Thymus (tissue), 11 donors: ENCODE results near the gene SAPCD2. TPM values are rescaled to one million over a fixed set of nuclear protein-coding genes. Genes with fewer than 3 reads are reported as not detected.

Experiments
- DNase-seq, 9 donors: peaks; one replicate each; pipeline ENCODE4 v3.0.0-alpha.2; 2013; ENCODE audit warnings: low spot score in 9 of 9, low read depth in 6 of 9, missing footprints in 1 of 9
- H3K27ac ChIP-seq, 2 donors: one replicate each; pipeline ENCODE4 v1.5.1; 2013; ENCODE audit warnings: control low read depth in 1 of 2, low read depth in 1 of 2, low read length in 1 of 2, mild to moderate bottlenecking in 1 of 2, moderate library complexity in 1 of 2
- H3K27me3 ChIP-seq, 2 donors: one replicate each; pipeline ENCODE4 v1.5.1; 2013; ENCODE audit warnings: low read length in 1 of 2; ENCODE audit not compliant: control insufficient read depth in 2 of 2, insufficient read depth in 1 of 2
- H3K36me3 ChIP-seq, 2 donors: one replicate each; pipeline ENCODE4 v1.5.1; 2013; ENCODE audit warnings: low read length in 1 of 2, mild to moderate bottlenecking in 1 of 2, moderate library complexity in 1 of 2; ENCODE audit not compliant: control insufficient read depth in 2 of 2, insufficient read depth in 2 of 2
- H3K4me1 ChIP-seq, 2 donors: one replicate each; pipeline ENCODE4 v1.5.1; 2013; ENCODE audit warnings: low read length in 2 of 2; ENCODE audit not compliant: control insufficient read depth in 2 of 2, insufficient read depth in 2 of 2
- H3K4me3 ChIP-seq, 2 donors: one replicate each; pipeline ENCODE4 v1.5.1; 2013; ENCODE audit warnings: low read length in 2 of 2, control low read depth in 1 of 2, mild to moderate bottlenecking in 1 of 2
- H3K9me3 ChIP-seq, 2 donors: one replicate each; pipeline ENCODE4 v1.5.1; 2013; ENCODE audit warnings: low read length in 1 of 2, mild to moderate bottlenecking in 1 of 2; ENCODE audit not compliant: control insufficient read depth in 2 of 2, insufficient read depth in 1 of 2
- WGBS: extraction: QIAGEN DNeasy Blood & Tissue Kit; methylation state at CpG from one replicate; pipeline ENCODE4 v1.1.7; 2013; 5-methylcytosine and 5-hydroxymethylcytosine counted together
- polyA plus RNA-seq: library from polyadenylated mRNA; stranded (reverse); fragments of 200-250 nt; gene quantifications from one replicate; pipeline ENCODE4 v1.2.3, GENCODE V29; 2013
- total RNA-seq: library from RNA; stranded (reverse); fragments of 120-200 nt; gene quantifications from one replicate; pipeline ENCODE4 v1.2.4, GENCODE V29; 2013
- donor health status: healthy.

Gene SAPCD2
- total and polyA plus RNA-seq, 2 donors: 0.87 to 6.3 TPM

GRCh38 chr9:137084526-137084925 lies 14.2 kb upstream of the SAPCD2 start:
- Histone ChIP-seq H3K27me3 (peaks cover 5 to 46% of the 10 kb centered on the region in 2 donors), H3K27ac (no peak overlapping the region), H3K4me1 (peaks cover 15 to 20% of the 10 kb centered on the region in 2 donors)

GRCh38 chr9:137083394-137084004 lies 13.1 kb upstream of the SAPCD2 start:
- Histone ChIP-seq H3K36me3 (no peaks in the 10 kb centered on the region), H3K27ac (no peak overlapping the region), H3K9me3 (no peaks in the 10 kb centered on the region), H3K4me1 (peaks cover 15 to 20% of the 10 kb centered on the region in 2 donors), H3K4me3 (no peak overlapping the region), H3K27me3 (peaks cover 5 to 56% of the 10 kb centered on the region in 2 donors)
- WGBS: 91% methylated on average over 12 of the region's 12 CpGs
- no peak for DNase-seq

More at GRCh38 chr9:137084526-137084925, 14.2 kb upstream of the SAPCD2 start:
- 88% methylated on average over 9 of the region's 9 CpGs for WGBS
- no peaks in the 10 kb centered on the region for H3K36me3 ChIP-seq
- DNase-seq: no peak
- H3K4me3 ChIP-seq: no peak overlapping the region
- no peaks in the 10 kb centered on the region for H3K9me3 ChIP-seq

DNA sequence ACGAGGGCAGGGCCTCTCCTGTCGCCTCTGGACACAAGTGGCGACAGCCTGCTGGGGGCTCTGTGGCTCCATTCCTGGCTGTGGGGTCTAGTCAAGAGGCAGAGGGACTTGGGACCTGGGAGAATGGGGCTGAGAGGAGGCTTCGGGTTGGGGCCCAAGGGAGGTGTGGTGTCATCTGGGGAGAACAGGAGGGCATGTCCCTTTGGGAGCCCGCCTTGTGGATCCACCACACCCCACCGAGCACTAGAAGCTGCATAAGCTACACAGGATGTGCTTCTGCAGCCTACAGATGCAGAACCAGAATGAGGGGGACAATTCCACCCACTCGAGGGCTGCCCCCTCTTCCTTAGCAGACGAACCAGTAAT lies 12.6 kb upstream of the SAPCD2 start:
- Histone ChIP-seq H3K36me3 (no peaks in the 10 kb centered on the region), H3K27ac (no peak overlapping the region), H3K4me1 (peaks cover 18 to 23% of the 10 kb centered on the region in 2 donors)

DNA sequence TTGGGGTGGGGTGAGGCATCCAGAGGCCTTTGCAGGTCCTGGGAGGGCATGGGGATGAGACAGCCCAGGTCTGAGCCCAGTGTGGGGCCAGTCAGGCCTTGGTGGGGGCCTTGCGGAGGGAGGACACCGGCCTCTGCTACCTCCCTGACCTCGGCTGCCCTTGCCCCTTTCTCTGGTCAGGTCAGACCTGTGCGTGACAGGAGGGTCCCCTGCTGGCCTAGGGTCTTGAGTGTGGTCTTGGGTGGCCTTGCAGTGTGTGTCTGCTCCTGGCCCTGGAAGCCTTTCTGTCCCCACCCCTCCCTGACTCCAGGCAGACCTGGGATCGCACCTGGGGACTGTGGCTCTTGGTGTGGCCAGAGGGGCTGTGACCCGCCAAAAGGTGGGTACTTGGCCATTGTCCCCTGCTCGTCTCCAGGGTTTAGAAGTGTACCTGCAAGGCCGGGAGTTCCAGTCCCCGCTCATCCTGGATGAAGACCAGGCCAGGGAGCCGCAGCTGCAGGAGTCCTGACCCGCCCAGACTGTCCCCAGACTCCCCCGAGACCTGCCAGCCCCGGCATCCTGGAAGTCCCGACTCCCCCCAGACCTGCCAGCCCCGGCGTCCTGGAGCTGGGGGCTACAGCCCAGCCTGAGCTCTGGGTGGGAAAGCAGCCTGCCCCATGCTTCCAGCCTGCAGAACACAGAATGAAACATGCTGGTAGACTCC lies 12.0 kb upstream of the SAPCD2 start:
- 96% methylated on average over 16 of the region's 16 CpGs for WGBS
- DNase-seq: no peak
- Histone ChIP-seq H3K4me1 (peaks cover 19 to 21% of the 10 kb centered on the region in 2 donors), H3K27me3 (peaks cover 12 to 67% of the 10 kb centered on the region in 2 donors), H3K27ac (no peak overlapping the region), H3K4me3 (no peak overlapping the region), H3K9me3 (no peaks in the 10 kb centered on the region), H3K36me3 (no peaks in the 10 kb centered on the region)

More for the DNA sequence above, 12.6 kb upstream of the SAPCD2 start:
- H3K27me3 ChIP-seq: peaks cover 10 to 62% of the 10 kb centered on the region in 2 donors
- no peak for DNase-seq
- H3K4me3 ChIP-seq: no peak overlapping the region
- no peaks in the 10 kb centered on the region for H3K9me3 ChIP-seq
- WGBS: 92% methylated on average over 8 of the region's 8 CpGs

- no peaks in the 10 kb centered on the region for H3K9me3 ChIP-seq
- peaks cover 14 to 74% of the 10 kb centered on the region in 2 donors for H3K27me3 ChIP-seq
- WGBS: 92% methylated on average over 24 of the region's 24 CpGs
- DNase-seq: no peak
- no peak overlapping the region for H3K4me3 ChIP-seq
- no peak overlapping the region for H3K27ac ChIP-seq
- peaks cover 9 to 18% of the 10 kb centered on the region in 2 donors for H3K4me1 ChIP-seq
- no peaks in the 10 kb centered on the region for H3K36me3 ChIP-seq
These were observed 10.1 kb upstream of the SAPCD2 start for GRCh38 chr9:137080260-137081122.

- H3K27ac ChIP-seq: no peak overlapping the region
- no peaks in the 10 kb centered on the region for H3K9me3 ChIP-seq
- H3K27me3 ChIP-seq: peaks cover 13 to 76% of the 10 kb centered on the region in 2 donors
- DNase-seq: no peak
- peaks cover 9 to 13% of the 10 kb centered on the region in 2 donors for H3K4me1 ChIP-seq
- H3K4me3 ChIP-seq: no peak overlapping the region
- no peaks in the 10 kb centered on the region for H3K36me3 ChIP-seq
- 97% methylated on average over 13 of the region's 13 CpGs for WGBS
These were observed 9.0 kb upstream of the SAPCD2 start for GRCh38 chr9:137079401-137079787.

GRCh38 chr9:137078701-137079400 lies 8.5 kb upstream of the SAPCD2 start:
- H3K27me3 ChIP-seq: peaks cover 13 to 77% of the 10 kb centered on the region in 2 donors
- no peaks in the 10 kb centered on the region for H3K9me3 ChIP-seq
- H3K36me3 ChIP-seq: no peaks in the 10 kb centered on the region
- no peak overlapping the region for H3K4me3 ChIP-seq
- 90% methylated on average over 51 of the region's 51 CpGs for WGBS
- peaks cover 9 to 13% of the 10 kb centered on the region in 2 donors for H3K4me1 ChIP-seq
- no peak for DNase-seq
- H3K27ac ChIP-seq: no peak overlapping the region

- no peaks in the 10 kb centered on the region for H3K9me3 ChIP-seq
- H3K4me3 ChIP-seq: peak overlapping the region; percentile 24 to 58
- peaks cover 13 to 77% of the 10 kb centered on the region in 2 donors for H3K27me3 ChIP-seq
- DNase-seq: peak in 1 of 9 donors; percentile 55
- WGBS: 23% methylated on average over 76 of the region's 76 CpGs
- H3K36me3 ChIP-seq: no peaks in the 10 kb centered on the region
- H3K27ac ChIP-seq: peak overlapping the region in 1 of 2 donors; percentile 66
- peaks cover 9 to 13% of the 10 kb centered on the region in 2 donors for H3K4me1 ChIP-seq
These were observed 7.7 kb upstream of the SAPCD2 start for GRCh38 chr9:137077758-137078693.
